ENCODE data around the gene TCERG1L. TPM values are rescaled to one million over a fixed set of nuclear protein-coding genes. Genes with fewer than 3 reads are reported as not detected.

The TCERG1L gene
- total RNA-seq, 4 donors from 2014 or later = 0.42 to 1.3 TPM; not detected in 2

GRCh38 chr10:131195558-131196159 is 115.9 kb downstream of the TCERG1L start:
- Histone ChIP-seq H3K9me3 (peaks cover 0 to 18% (median 0%) of the 10 kb centered on the region in 4 donors), H3K4me1 (no peaks in the 10 kb centered on the region), H3K27ac (no peak overlapping the region), H3K36me3 (no peaks in the 10 kb centered on the region), H3K27me3 (no peaks in the 10 kb centered on the region), H3K4me3 (no peak overlapping the region)
- WGBS, 2 donors = 81 to 84% methylated on average over 19 of the region's 19 CpGs
- TF ChIP-seq EP300 (IDR thresholded peaks at IDR 0.05) (no peak), POLR2A (IDR thresholded peaks at IDR 0.05) (no peak), CTCF (IDR thresholded peaks at IDR 0.05) (no peak)
- DNase-seq (ENCODE audit: low spot score in 2 of 2) = no peak

GRCh38 chr10:131195116-131195515 is 116.4 kb downstream of the TCERG1L start:
- DNase-seq (ENCODE audit: low spot score in 2 of 2) = no peak
- H3K27me3 ChIP-seq = no peaks in the 10 kb centered on the region
- H3K4me1 ChIP-seq = no peaks in the 10 kb centered on the region
- H3K9me3 ChIP-seq = peaks cover 0 to 18% (median 0%) of the 10 kb centered on the region in 4 donors
- H3K4me3 ChIP-seq = no peak overlapping the region
- no peak overlapping the region for H3K27ac ChIP-seq
- TF ChIP-seq CTCF (IDR thresholded peaks at IDR 0.05) = no peak
- no peak for TF ChIP-seq POLR2A (IDR thresholded peaks at IDR 0.05)
- WGBS, 2 donors = 84 to 90% methylated on average over 9 of the region's 9 CpGs
- no peaks in the 10 kb centered on the region for H3K36me3 ChIP-seq

GRCh38 chr10:131193923-131194322 is 117.6 kb downstream of the TCERG1L start:
- H3K27ac ChIP-seq = no peak overlapping the region
- H3K27me3 ChIP-seq = no peaks in the 10 kb centered on the region
- H3K4me1 ChIP-seq = no peaks in the 10 kb centered on the region
- H3K36me3 ChIP-seq = no peaks in the 10 kb centered on the region
- no peak for DNase-seq (ENCODE audit: low spot score in 2 of 2)
- H3K4me3 ChIP-seq = no peak overlapping the region
- peaks cover 0 to 16% (median 0%) of the 10 kb centered on the region in 4 donors for H3K9me3 ChIP-seq
- WGBS, 2 donors = 90 to 92% methylated on average over 15 of the region's 15 CpGs
- TF ChIP-seq EP300 (IDR thresholded peaks at IDR 0.05) = no peak
- TF ChIP-seq POLR2A (IDR thresholded peaks at IDR 0.05) = no peak
- TF ChIP-seq CTCF (IDR thresholded peaks at IDR 0.05) = no peak

GRCh38 chr10:131188494-131188893 is 123.0 kb downstream of the TCERG1L start:
- no peaks in the 10 kb centered on the region for H3K36me3 ChIP-seq
- no peak overlapping the region for H3K4me3 ChIP-seq
- H3K27ac ChIP-seq = no peak overlapping the region
- TF ChIP-seq POLR2A (IDR thresholded peaks at IDR 0.05) = no peak
- TF ChIP-seq CTCF (IDR thresholded peaks at IDR 0.05) = no peak
- no peak for TF ChIP-seq EP300 (IDR thresholded peaks at IDR 0.05)
- H3K4me1 ChIP-seq = no peaks in the 10 kb centered on the region
- H3K27me3 ChIP-seq = no peaks in the 10 kb centered on the region
- 91 to 93% methylated on average over 4 of the region's 4 CpGs for WGBS, 2 donors
- peaks cover 0 to 12% (median 0%) of the 10 kb centered on the region in 4 donors for H3K9me3 ChIP-seq
- DNase-seq (ENCODE audit: low spot score in 2 of 2) = no peak

- DNase-seq (ENCODE audit: low spot score in 2 of 2) = no peak
- Histone ChIP-seq H3K27me3 (no peaks in the 10 kb centered on the region), H3K36me3 (no peaks in the 10 kb centered on the region), H3K4me1 (no peaks in the 10 kb centered on the region), H3K27ac (no peak overlapping the region), H3K4me3 (no peak overlapping the region), H3K9me3 (peaks cover 0 to 8% (median 0%) of the 10 kb centered on the region in 4 donors)
- 48 to 50% methylated on average over 7 of the region's 7 CpGs for WGBS, 2 donors
- no peak for TF ChIP-seq CTCF (IDR thresholded peaks at IDR 0.05)
- no peak for TF ChIP-seq POLR2A (IDR thresholded peaks at IDR 0.05)
- TF ChIP-seq EP300 (IDR thresholded peaks at IDR 0.05) = no peak
These were observed 123.6 kb downstream of the TCERG1L start for GRCh38 chr10:131187926-131188325.

Measured in tibial nerve (tissue), 4 donors.